GM10847 (cell line): ENCODE results near the gene GMPS.

Experiments used
- POLR2A ChIP-seq: IDR thresholded peaks from 2 replicates; pipeline ENCODE4 v1.6.1; 2011; ENCODE audit not compliant: insufficient read length; ENCODE audit errors: extremely low read depth

Gene GMPS

DNA sequence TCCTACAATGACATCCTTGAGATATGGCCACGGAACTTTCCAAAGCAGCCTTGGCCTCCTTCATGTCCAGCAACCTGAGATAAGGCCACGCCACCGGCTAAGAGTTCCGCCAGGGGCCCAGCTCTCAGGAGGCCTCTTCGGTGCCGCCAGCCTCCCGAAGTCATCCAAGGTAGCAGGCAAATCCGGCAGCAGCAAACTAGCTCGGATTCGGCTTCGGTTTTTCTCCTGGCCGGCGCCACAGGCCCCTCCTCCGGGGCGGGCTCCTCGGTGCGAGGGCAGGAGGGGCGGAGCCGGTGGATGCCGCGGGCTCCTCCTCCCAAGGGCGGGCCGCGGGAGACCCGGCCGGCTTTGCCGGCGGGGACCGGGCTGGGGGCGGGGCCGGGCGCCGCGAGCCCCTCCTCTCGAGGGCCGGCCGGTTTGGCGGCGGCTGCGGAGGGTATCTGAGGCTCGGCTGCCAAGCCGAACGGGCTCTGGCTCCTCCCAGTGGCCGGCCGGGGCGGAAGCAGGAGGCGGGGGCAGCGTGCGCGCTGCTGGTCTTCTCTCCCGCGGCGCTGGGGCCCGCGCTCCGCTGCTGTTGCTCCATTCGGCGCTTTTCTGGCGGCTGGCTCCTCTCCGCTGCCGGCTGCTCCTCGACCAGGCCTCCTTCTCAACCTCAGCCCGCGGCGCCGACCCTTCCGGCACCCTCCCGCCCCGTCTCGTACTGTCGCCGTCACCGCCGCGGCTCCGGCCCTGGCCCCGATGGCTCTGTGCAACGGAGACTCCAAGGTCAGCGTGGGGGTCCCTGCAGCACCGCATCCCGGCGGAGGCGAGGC is at the start of gene GMPS:
Gene GMPS (plus strand): TSS at position 518 of the 812 bp plus-strand sequence. CDS start 221 bp downstream, at position 739.
- peak; percentile 55 for TF ChIP-seq POLR2A

DNA sequence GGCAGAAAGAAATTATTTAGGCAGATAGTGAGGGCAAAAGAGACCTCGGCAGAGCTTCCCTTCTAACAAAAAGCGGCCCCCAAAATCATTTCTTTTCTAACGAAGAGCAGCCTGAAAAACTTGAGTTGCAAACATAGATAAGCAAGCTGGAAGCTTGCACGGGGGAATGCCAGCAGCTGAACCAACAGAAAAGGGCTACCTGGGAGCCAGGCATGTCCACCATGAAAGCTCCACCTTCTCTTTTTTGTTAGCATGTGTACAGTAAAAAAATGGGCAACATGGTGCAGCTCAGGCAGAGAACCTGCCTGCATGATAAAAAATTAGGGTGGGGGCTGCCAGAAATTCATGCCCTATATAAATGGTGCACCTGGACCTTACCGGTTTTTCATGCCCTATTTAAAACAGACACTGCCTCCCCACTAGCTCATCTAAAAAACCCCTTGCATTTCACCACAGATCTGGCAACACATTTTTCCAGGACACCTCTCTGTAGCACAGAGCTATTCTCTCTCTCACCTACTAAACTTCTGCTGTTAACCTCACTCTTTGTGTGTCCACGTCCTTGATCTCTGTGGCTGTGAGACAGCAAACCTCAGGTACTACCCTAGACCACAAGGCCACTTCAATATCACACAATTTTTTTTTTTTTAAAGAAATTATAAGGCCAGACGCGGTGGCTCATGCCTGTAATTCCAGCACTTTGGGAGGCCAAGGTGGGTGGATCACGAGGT is 34.9 kb upstream of the GMPS start:
- TF ChIP-seq POLR2A, result no peak

DNA sequence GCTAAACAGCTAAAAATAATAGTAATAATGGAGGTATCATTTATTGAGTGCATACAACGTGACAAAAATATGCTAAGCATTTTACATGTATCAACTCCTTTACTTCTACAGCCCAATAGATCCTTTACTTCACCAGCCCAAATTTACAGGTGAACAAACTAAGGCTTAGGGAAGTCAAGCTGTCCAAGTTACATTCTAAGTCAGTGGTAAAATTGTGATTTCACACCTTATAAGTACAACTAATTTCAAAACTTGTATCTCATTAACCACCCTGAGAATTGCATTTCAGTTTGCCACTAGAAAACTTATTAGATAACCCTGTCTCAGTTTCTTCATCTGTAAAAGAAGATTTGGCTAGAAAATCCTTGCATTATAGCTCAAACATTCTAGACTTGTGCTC is 26.9 kb upstream of the GMPS start:
- no peak for TF ChIP-seq POLR2A

- TF ChIP-seq POLR2A, result no peak
Observed at GRCh38 chr3:155846119-155846518, 24.3 kb upstream of the GMPS start.

GRCh38 chr3:155847993-155848392 is 22.5 kb upstream of the GMPS start:
- no peak for TF ChIP-seq POLR2A

DNA sequence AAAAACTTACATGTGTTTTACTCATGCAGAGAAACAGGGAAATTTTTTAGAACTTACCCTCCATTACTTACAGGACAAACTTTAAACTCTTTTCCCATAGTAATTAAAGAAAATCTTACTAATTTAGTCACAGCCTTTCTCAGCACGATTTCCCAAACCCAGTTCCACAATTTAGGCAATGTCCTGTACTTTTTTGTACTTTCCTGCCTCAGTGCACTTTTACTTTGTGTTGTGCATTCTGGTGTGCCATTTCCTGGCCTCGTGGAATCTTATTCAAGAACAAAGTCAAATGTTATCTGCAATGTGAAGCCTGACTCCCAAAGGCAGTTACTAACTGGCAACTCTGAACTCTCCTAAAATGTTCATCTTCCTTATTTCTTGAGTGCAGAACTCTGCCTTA is 18.1 kb upstream of the GMPS start:
- no peak for TF ChIP-seq POLR2A

DNA sequence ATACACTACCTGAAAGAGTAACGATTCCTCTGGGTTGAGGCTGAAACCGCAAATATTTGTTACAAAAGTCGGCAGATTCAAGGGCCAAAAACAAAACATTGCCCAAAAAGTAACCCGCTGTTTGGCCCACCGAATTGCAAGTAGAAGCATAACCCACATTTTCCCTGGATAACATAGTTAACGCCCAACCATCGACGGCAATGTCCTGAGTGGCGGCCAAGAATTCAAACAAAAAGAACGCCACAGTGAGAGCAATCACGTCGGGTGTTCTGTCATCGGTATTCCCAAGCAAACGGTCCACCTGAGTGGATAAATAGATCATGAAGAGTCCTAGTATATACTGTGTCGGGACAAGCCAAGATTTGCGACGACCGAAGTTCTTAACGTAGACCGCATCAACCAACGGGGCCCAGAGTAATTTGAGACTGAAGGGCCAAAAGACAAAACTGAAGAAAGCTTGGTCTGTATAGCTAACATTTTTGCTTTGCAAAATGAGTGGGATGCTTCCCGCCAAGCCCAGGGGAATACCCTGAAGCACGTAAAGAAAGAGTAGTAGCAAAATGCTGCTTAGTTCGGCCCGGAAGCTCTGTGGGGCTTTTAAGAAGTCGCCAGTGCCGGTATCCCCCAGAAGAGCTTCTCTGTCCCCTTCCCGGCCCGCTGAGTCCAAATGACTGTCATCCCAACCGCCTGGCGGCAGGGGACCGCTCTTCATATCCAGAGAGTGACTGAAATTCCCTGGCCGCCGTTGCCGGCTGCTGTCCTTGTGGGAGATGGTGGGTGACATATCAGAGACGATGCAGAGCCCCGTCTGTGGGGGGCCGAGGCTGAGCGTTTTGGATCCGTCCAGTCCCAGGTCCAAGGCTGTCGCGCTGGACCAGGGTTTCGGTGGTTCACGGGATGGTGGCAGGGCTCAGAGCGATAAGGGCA is 17.0 kb upstream of the GMPS start:
- no peak for TF ChIP-seq POLR2A

DNA sequence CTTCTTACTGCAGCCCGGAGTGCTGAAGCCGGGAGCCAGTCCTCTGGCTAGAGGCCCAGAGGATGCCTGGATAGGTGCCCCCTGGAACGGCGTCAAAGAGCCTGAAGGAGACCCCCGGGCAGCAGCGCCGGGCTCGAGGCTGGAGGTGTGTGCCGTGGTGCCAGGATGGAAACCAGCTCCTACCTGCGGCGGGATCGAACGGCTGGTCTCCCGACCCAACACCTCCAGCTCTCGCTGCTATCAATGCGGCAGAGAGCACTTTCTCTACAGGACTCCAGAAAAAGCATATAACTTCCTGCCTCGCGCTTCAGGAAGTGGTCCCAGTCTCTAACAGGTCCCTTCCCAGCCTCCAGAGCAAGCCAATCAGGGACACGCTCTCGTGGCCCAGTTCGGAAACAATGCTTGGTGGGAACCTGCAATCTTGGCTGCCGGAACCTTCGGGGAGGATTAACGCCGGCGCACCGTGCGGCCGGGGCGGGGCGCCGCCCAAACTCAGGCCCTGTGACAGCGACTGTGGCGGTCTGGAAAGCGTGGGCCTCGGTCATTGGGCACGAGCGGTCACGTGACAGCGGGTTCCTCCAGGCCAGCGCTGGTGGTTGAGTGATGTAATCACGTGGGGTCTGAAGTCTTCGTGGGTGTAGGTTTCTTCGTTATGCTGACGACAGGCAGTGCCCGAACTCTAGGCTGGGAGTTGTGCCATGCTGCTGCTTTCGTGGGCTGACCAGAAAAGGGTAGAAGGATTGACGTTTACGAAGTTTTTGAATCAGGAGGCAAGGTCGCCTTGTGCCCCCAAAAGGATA is 16.1 kb upstream of the GMPS start, which contains the start of gene SLC33A1:
Gene SLC33A1 (minus strand): TSS at position 287 of the 800 bp plus-strand sequence. CDS start 430 bp downstream, outside the sequence.
- peak; percentile 75 for TF ChIP-seq POLR2A

DNA sequence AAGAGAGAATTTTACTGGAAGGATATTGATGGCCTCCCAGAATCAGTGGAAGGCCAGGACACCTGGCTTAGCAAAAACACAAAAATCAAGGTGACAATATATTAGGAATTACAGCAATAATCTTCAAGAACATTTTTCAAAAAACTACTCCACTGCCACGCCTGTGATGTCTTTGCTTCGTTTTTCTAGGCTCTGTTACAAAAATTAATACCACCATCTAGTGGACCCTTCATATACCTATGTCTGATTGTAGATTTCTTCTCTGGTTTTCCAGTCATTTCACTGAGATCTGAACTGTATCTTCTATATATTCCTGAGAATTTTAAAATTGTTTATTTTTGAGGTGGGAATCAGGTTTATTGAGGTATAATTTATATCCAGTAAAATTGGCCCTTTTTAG is 10.6 kb upstream of the GMPS start:
- no peak for TF ChIP-seq POLR2A

- TF ChIP-seq POLR2A, result no peak
Observed at GRCh38 chr3:155861476-155862183, 8.8 kb upstream of the GMPS start.

GRCh38 chr3:155863072-155863784 is 7.2 kb upstream of the GMPS start:
- TF ChIP-seq POLR2A, result no peak

GRCh38 chr3:155869691-155870090 is 759 bp upstream of the GMPS start:
- TF ChIP-seq POLR2A, result no peak

DNA sequence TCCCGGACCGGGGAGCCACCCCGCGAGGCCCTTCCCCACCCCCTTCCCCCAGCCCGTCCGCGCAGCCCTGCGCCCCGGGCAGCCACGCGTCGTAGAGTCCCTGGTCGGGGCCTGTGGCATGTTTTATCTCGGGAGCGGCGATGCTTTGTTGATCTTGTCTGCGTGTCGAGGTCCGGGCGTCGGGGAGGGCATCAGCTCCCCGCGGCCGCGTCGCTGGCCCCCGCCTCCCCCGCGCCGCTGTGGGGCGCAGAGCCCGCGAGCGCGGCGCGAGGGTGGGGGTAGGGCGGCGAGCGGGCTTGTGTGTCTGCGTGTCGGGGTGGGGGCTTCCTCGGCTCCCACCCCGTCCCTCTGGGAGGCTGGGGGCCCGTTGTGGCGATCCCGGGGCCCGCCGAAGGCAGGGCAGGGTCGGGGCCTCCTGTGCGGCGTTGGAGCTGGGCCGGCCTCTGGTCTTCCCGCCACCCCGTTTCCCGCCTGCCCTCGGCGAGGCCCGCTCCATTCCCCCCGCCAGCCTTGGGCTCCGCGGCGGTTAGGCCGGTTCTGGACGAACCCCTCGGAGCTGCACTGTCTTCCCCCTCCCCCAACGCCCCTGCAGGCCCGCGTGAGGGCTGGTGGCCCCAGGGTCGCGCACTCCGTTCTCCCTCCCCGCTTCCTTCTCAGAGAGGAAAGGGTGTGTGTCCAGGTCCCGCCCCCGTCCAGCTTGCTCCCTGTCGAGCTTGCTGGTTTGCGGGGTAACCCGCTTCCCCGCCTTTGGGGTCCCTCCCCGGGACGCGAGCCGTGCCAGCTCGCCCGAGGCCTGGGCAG is 695 bp downstream of the GMPS start:
- peak; percentile 16 for TF ChIP-seq POLR2A

GRCh38 chr3:155871746-155872158 is 1.3 kb downstream of the GMPS start:
- TF ChIP-seq POLR2A, result no peak
